HCT116 (cell line): ENCODE results near the gene DRD3. TPM values are rescaled to one million over a fixed set of nuclear protein-coding genes. Genes with fewer than 3 reads are reported as not detected.

Experiments
- ATAC-seq: fragments of 200-7000 bp; cut with Tn5 transposase; 2 replicates; pipeline ENCODE4 v1.9.1; 2020; ENCODE audit warnings: mild to moderate bottlenecking, moderate library complexity
- BruUV-seq: library from RNA; stranded (reverse); fragments of 400-500 nt; replicated peaks from 2 replicates; lab custom pipeline; 2021; lab: Mats Ljungman, UMichigan
- CTCF ChIA-PET: fragments of 300-600 bp; sonication (Branson Sonifier 250); formaldehyde crosslinking; loops from one replicate; lab custom pipeline; 2021; ENCODE audit warnings: antibody characterized with exemption; lab: Charles Lee
- POLR2A ChIA-PET: fragments of 300-600, 350-600 bp; sonication (Branson Sonifier 250); formaldehyde crosslinking; loops from one replicate; lab custom pipeline; 2021; ENCODE audit warnings: antibody characterized with exemption; lab: Charles Lee
- RAD21 ChIA-PET, 2 experiments: fragments of 300-600 bp; sonication (Branson Sonifier 250); formaldehyde crosslinking; loops; one replicate each; lab custom pipeline; 2023; ENCODE audit warnings: low total read pairs in 2 of 2; ENCODE audit not compliant: uncharacterized antibody in 2 of 2, unreplicated experiment in 2 of 2, low non-redundant PET in 1 of 2; lab: Charles Lee
- DNase-seq: peaks from one replicate; pipeline ENCODE4 v3.0.0-alpha.2; 2010; ENCODE audit warnings: low read depth, low spot score
- H2AFZ ChIP-seq: fragments of 200-600 bp; shearing (Covaris generic), sonication (generic); 2 replicates; pipeline ENCODE4 v1.6.1; 2017; ENCODE audit warnings: low read depth, mixed run types, mixed read lengths, antibody characterized with exemption, low read length; ENCODE audit not compliant: poor library complexity, severe bottlenecking
- H3K27ac ChIP-seq: 2 replicates; pipeline ENCODE4 v1.5.1; 2012; ENCODE audit warnings: low read depth, low read length
- H3K27me3 ChIP-seq: fragments of 200-600 bp; sonication (generic); 2 replicates; pipeline ENCODE4 v1.6.1; 2016; ENCODE audit warnings: mixed run types, low read length, mixed read lengths; ENCODE audit not compliant: insufficient read depth
- H3K36me3 ChIP-seq, 2 experiments: fragments of 200-500 bp in 1 of 2; fragments of 200-600 bp in 1 of 2; sonication (Bioruptor generic) in 1 of 2; sonication (generic) in 1 of 2; 2 replicates each; pipeline versions ENCODE4 v1.5.1 to v1.6.1; 2014 to 2016; ENCODE audit warnings: low read length in 2 of 2, inconsistent platforms in 1 of 2, mixed read lengths in 1 of 2, mixed run types in 1 of 2; ENCODE audit not compliant: insufficient read depth in 2 of 2, control insufficient read depth in 1 of 2
- H3K4me1 ChIP-seq, 2 experiments: fragments of 200-600 bp in 1 of 2; sonication (generic) in 1 of 2; 2 replicates each; pipeline versions ENCODE4 v1.5.1 to v1.6.1; 2012 to 2017; ENCODE audit warnings: low read length in 2 of 2, inconsistent platforms in 1 of 2, mild to moderate bottlenecking in 1 of 2, mixed read lengths in 1 of 2, mixed run types in 1 of 2, moderate library complexity in 1 of 2; ENCODE audit not compliant: insufficient read depth in 2 of 2, control insufficient read depth in 1 of 2
- H3K4me2 ChIP-seq: fragments of 200-600 bp; sonication (generic); 2 replicates; pipeline ENCODE4 v1.6.1; 2017; ENCODE audit warnings: mixed run types, low read length, mixed read lengths
- H3K4me3 ChIP-seq, 2 experiments: fragments of 200-600 bp in 1 of 2; sonication (generic) in 1 of 2; replicated peaks in 1 of 2; 2 replicates each; pipeline ENCODE4 v1.5.1; 2011 to 2016; ENCODE audit warnings: low read length in 2 of 2, control low read depth in 1 of 2, low read depth in 1 of 2, mild to moderate bottlenecking in 1 of 2, mixed read lengths in 1 of 2, mixed run types in 1 of 2
- H3K79me2 ChIP-seq: fragments of 200-600 bp; sonication (generic); 2 replicates; pipeline ENCODE4 v1.6.1; 2017; ENCODE audit warnings: mild to moderate bottlenecking, mixed run types, low read length, moderate library complexity, mixed read lengths; ENCODE audit not compliant: insufficient read depth
- H3K9ac ChIP-seq: fragments of 200-600 bp; sonication (generic); 2 replicates; pipeline ENCODE4 v1.6.1; 2016; ENCODE audit warnings: low read length, mixed read lengths
- H3K9me2 ChIP-seq: fragments of 200-600 bp; sonication (generic), shearing (Covaris generic); 2 replicates; pipeline ENCODE4 v1.6.1; 2017; ENCODE audit warnings: mixed run types, mild to moderate bottlenecking, moderate library complexity; ENCODE audit not compliant: insufficient read depth
- H3K9me3 ChIP-seq, 2 experiments: fragments of 200-500 bp in 1 of 2; fragments of 200-600 bp in 1 of 2; sonication (Bioruptor generic) in 1 of 2; sonication (generic) in 1 of 2; 2 replicates each; pipeline ENCODE4 v1.6.1; 2014 to 2017; ENCODE audit warnings: low read length in 2 of 2, mixed read lengths in 2 of 2, inconsistent platforms in 1 of 2, low read depth in 1 of 2, mild to moderate bottlenecking in 1 of 2, mixed run types in 1 of 2, moderate library complexity in 1 of 2; ENCODE audit not compliant: control insufficient read depth in 1 of 2, insufficient read depth in 1 of 2
- H4K20me1 ChIP-seq: fragments of 200-600 bp; sonication (generic), shearing (Covaris generic); 2 replicates; pipeline ENCODE4 v1.6.1; 2017; ENCODE audit warnings: mixed run types, mild to moderate bottlenecking, moderate library complexity; ENCODE audit not compliant: insufficient read depth
- EGR1 ChIP-seq: IDR thresholded peaks from 2 replicates; pipeline ENCODE4 v1.6.1; 2012; ENCODE audit warnings: low read depth
- FOSL1 ChIP-seq: IDR thresholded peaks from 2 replicates; pipeline ENCODE4 v1.6.1; 2012; ENCODE audit warnings: low read depth
- MAX ChIP-seq: IDR thresholded peaks from 2 replicates; pipeline ENCODE4 v1.6.1; 2012
- POLR2AphosphoS5 ChIP-seq: IDR thresholded peaks from 2 replicates; pipeline ENCODE4 v1.6.1; 2011; ENCODE audit warnings: mild to moderate bottlenecking, low read depth, low read length, moderate library complexity
- RAD21 ChIP-seq: IDR thresholded peaks from 2 replicates; pipeline ENCODE4 v1.6.1; 2012; ENCODE audit warnings: low read depth, mild to moderate bottlenecking
- REST ChIP-seq: IDR thresholded peaks from 2 replicates; pipeline ENCODE4 v1.6.1; 2012; ENCODE audit warnings: low read depth
- SRF ChIP-seq: IDR thresholded peaks from 2 replicates; pipeline ENCODE4 v1.6.1; 2012; ENCODE audit warnings: low read depth
- ZBTB33 ChIP-seq: IDR thresholded peaks from 2 replicates; pipeline ENCODE4 v1.6.1; 2011; ENCODE audit warnings: mild to moderate bottlenecking, low read length, moderate library complexity; ENCODE audit not compliant: insufficient replicate concordance; ENCODE audit errors: extremely low read depth
- ZFX ChIP-seq: fragments of 450-650 bp; IDR thresholded peaks from 2 replicates; pipeline ENCODE4 v1.6.1; 2017
- intact Hi-C: fragments of 100-400 bp; cut with micrococcal nuclease; formaldehyde crosslinking; loops from 2 replicates; pipeline ENCODE4 v1.10.0; 2022
- total RNA-seq: library from RNA; stranded (reverse); gene quantifications from one replicate; pipeline ENCODE4 v1.2.1, GENCODE V29; 2021; ENCODE audit not compliant: unreplicated experiment
- TF ChIP-seq, protein P1 (sequence below): IDR thresholded peaks from 2 replicates; pipeline ENCODE4 v1.6.1; 2012

The DRD3 gene
- total RNA-seq, 1 experiment from 2014 or later: not detected

DNA sequence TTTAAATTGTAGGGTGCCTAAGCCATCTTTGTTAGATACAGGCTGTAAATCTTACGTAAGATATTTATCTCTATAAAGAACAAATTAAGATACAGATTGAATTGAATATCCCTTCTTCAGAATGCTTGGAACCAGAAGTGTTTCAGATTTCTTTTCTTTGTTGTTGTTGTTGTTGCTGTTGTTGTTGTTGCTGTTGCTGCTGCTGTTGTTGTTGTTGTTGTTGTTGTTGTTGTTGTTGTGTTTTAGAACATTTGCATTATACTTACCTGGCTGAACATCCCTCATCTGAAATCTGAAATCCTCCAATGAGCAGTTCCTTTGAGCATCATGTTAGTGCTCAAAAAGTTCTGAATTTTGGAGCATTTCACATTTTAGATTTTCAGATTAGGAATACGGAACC is 95.7 kb downstream of the DRD3 start (continued):
- TF ChIP-seq REST: no peak
- TF ChIP-seq MAX: no peak
- TF ChIP-seq SRF: no peak
- TF ChIP-seq ZFX: no peak
- TF ChIP-seq RAD21: no peak
- TF ChIP-seq, protein P1, sequence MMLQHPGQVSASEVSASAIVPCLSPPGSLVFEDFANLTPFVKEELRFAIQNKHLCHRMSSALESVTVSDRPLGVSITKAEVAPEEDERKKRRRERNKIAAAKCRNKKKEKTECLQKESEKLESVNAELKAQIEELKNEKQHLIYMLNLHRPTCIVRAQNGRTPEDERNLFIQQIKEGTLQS: no peak

- no peaks in the 10 kb centered on the region for H3K27me3 ChIP-seq
- no peak overlapping the region for H3K4me2 ChIP-seq
- H3K27ac ChIP-seq: no peak overlapping the region
- H2AFZ ChIP-seq: no peak overlapping the region
- DNase-seq (no peak), ATAC-seq (no peak)
- no peak overlapping the region for H3K4me3 ChIP-seq
- no peaks in the 10 kb centered on the region for H3K4me1 ChIP-seq
- intact Hi-C loops: no loop called here
- no peaks in the 10 kb centered on the region for H3K9me3 ChIP-seq
- CTCF ChIA-PET: no interaction called here
- H4K20me1 ChIP-seq: peaks cover 3% of the 10 kb centered on the region; the same call in 1 of the 2 replicates
- no peak overlapping the region for H3K9ac ChIP-seq
- no TSS peak for BruUV-seq
- H3K79me2 ChIP-seq: peaks cover 23% of the 10 kb centered on the region
- POLR2A ChIA-PET: no interaction called here
- H3K9me2 ChIP-seq: no peaks in the 10 kb centered on the region
- TF ChIP-seq EGR1 (no peak), POLR2AphosphoS5 (no peak), ZBTB33 (no peak), FOSL1 (no peak)
- RAD21 ChIA-PET: no interaction called here
- H3K36me3 ChIP-seq: peaks cover 43 to 67% of the 10 kb centered on the region in 2 experiments; a peak in 3 of 4 replicates
These were observed 97.8 kb downstream of the DRD3 start for GRCh38 chr3:114081037-114081436.
